Gastrocnemius medialis (tissue), 4 donors: ENCODE measurements around the gene CDK17. TPM values are rescaled to one million over a fixed set of nuclear protein-coding genes. Genes with fewer than 3 reads are reported as not detected.

Source experiments
- ATAC-seq, 2 donors: fragments of 150-250 bp; one replicate each; pipeline ENCODE4 v1.9.1; 2016
- DNase-seq, 2 donors: peaks; one replicate each; pipeline ENCODE4 v3.0.0-alpha.2; 2019
- H3K27ac ChIP-seq, 4 donors: fragments of 200-600 bp; sonication (generic); 1 replicate in 1 of 4; 2 replicates in 3 of 4; pipeline ENCODE4 v1.5.1; 2016 to 2018; ENCODE audit warnings: mild to moderate bottlenecking in 2 of 4, moderate library complexity in 1 of 4
- H3K27me3 ChIP-seq, 3 donors: fragments of 200-600 bp; sonication (generic) in 2 of 3; 1 replicate in 1 of 3; 2 replicates in 2 of 3; pipeline versions ENCODE4 v1.5.1 to v1.6.0; 2016 to 2019; ENCODE audit warnings: mild to moderate bottlenecking in 1 of 3, moderate library complexity in 1 of 3
- H3K36me3 ChIP-seq, 2 donors: fragments of 200-600 bp; sonication (generic) in 1 of 2; one replicate each; pipeline ENCODE4 v1.5.1; 2017 to 2018
- H3K4me1 ChIP-seq, 2 donors: fragments of 200-600 bp; sonication (generic) in 1 of 2; one replicate each; pipeline ENCODE4 v1.5.1; 2016 to 2017; ENCODE audit warnings: mild to moderate bottlenecking in 2 of 2
- H3K4me3 ChIP-seq, 4 donors: fragments of 200-600 bp; sonication (generic) in 3 of 4; 1 replicate in 1 of 4; 2 replicates in 3 of 4; pipeline ENCODE4 v1.5.1; 2016 to 2019; ENCODE audit warnings: mild to moderate bottlenecking in 2 of 4
- H3K9me3 ChIP-seq, 3 donors: fragments of 200-600 bp; sonication (generic) in 2 of 3; 1 replicate in 1 of 3; 2 replicates in 2 of 3; pipeline ENCODE4 v1.5.1; 2016 to 2019
- POLR2A ChIP-seq, 2 donors: fragments of 450-650 bp; IDR thresholded peaks; one replicate each; pipeline ENCODE4 v1.6.1; 2017; ENCODE audit warnings: antibody characterized with exemption in 2 of 2, mild to moderate bottlenecking in 2 of 2, moderate library complexity in 2 of 2
- in situ Hi-C, 4 donors: fragments of 200-750 bp; cut with MboI; loops; one replicate each; pipeline versions ENCODE4 v1.15.0 to v1.8.0; 2017; ENCODE audit warnings: low sequenced_read_pairs in 4 of 4
- intact Hi-C: fragments of 100-400 bp; cut with DNase I; formaldehyde crosslinking; loops from one replicate; pipeline ENCODE4 v1.15.1; 2023; ENCODE audit warnings: low total_unique reads
- total RNA-seq, 4 donors: library from RNA; depleted of rRNA; stranded (reverse); fragments of >200 nt; gene quantifications; one replicate each; pipeline versions ENCODE4 v1.1.0 to v1.2.3, GENCODE V29; 2016
- TF ChIP-seq, protein P1 (sequence below), 5 experiments: fragments of 450-650 bp in 3 of 5; fragments of 200-600 bp in 2 of 5; sonication (generic) in 2 of 5; IDR thresholded peaks in 4 of 5; conservative IDR thresholded peaks in 1 of 5; 1 replicate in 4 of 5; 2 replicates in 1 of 5; pipeline ENCODE4 v1.5.1; 2016 to 2019; ENCODE audit warnings: antibody characterized with exemption in 5 of 5, mild to moderate bottlenecking in 3 of 5, moderate library complexity in 3 of 5

Gene CDK17
- total RNA-seq, 4 donors from 2014 or later, result 10.9 to 25.1 (median 20.9) TPM

DNA sequence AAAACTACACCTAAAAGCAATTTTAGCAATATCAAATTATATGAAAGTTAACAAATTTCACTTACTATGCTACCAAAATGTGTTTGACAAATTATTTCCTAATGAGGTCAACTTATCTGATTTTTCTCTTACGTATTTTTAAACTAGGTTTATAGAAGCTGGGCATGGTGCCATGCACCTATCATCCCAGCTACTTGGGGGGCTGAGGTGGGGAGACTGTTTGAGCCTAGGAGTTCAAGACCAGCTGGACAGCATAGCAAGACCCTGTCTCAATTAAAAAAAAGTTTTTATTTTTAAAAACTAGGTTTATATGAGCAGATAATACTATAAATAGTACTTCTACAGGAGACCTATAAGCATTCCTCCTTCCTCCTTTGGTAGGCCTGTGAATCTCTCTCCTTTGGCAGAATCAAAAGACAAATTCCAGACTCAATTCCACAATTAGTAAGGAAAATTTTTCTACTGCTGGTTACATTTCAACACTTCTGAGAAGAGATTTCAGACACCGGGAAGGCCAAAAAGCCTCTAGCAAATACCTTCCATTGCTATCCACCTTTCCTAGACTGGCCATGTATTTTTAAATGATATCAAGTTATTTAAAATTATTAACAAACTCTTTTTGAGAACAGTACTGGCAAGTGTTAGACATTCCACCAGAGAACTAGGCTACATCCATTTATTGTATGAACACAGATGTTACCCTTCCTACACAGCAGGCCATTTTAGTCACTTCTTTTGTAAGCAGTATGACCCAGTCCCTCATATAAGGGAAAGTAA is 34.4 kb downstream of the CDK17 start:
- in situ Hi-C loops, result no loop called here
- TF ChIP-seq, protein P1, sequence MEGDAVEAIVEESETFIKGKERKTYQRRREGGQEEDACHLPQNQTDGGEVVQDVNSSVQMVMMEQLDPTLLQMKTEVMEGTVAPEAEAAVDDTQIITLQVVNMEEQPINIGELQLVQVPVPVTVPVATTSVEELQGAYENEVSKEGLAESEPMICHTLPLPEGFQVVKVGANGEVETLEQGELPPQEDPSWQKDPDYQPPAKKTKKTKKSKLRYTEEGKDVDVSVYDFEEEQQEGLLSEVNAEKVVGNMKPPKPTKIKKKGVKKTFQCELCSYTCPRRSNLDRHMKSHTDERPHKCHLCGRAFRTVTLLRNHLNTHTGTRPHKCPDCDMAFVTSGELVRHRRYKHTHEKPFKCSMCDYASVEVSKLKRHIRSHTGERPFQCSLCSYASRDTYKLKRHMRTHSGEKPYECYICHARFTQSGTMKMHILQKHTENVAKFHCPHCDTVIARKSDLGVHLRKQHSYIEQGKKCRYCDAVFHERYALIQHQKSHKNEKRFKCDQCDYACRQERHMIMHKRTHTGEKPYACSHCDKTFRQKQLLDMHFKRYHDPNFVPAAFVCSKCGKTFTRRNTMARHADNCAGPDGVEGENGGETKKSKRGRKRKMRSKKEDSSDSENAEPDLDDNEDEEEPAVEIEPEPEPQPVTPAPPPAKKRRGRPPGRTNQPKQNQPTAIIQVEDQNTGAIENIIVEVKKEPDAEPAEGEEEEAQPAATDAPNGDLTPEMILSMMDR (IDR thresholded peaks at IDR 0.05 in 4 of 5, conservative IDR thresholded peaks at IDR 0.05 in 1 of 5), result no peak
- TF ChIP-seq POLR2A (IDR thresholded peaks at IDR 0.05), result no peak
- Histone ChIP-seq H3K27ac (peak overlapping the region in 1 of 4 donors; percentile 16), H3K9me3 (no peaks in the 10 kb centered on the region), H3K4me1 (peaks cover 20 to 48% of the 10 kb centered on the region in 2 donors), H3K4me3 (no peak overlapping the region), H3K27me3 (no peaks in the 10 kb centered on the region), H3K36me3 (no peaks in the 10 kb centered on the region)
- intact Hi-C loops, result no loop called here
- DNase-seq (no peak), ATAC-seq (no peak)

DNA sequence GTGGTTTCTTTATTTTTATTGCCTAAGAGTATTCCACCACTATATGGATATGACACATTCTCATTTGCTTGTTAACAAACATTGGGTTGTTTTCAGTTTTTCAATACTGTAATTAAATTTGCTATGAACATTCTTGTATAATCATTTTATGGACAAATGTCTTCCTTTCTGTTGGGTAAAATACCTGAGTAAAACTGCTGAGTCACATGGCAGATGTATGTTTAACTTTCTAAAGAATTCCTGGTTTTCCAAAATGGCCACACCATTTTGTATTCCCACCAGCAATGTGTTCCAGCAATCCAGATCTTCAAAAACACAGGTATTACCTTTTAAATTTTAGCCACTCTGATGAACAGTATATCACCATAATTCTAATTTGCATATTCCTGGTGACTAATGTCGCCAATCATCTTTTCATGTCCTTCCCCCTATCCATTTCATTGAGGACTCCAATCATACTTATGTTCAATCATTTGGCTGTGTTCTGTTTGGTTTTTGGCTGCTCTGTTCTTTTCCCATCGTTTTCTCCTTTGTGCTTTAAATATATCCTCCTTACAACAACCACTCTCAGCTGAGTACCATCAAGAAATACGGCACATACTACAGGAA is 36.0 kb downstream of the CDK17 start:
- no peaks in the 10 kb centered on the region for H3K27me3 ChIP-seq

DNA sequence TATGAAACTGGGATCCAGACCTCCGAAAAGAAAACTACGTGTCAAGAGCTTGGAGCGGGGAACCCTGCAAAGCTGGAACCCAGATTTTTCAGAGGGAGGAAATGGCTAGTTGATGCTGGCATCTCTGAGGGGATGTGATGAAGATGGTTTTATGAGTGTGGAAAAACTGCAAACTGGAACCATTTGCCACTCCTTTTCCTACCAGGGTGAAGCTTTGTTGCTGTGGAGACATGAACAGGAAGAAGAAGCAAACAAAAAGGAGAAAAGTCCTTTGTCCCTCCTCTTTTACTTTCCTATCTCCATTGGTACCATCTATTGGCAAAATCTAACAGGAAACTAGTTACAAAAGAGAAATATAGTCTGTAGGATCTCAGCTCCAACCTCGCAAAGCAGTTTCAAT is 39.2 kb downstream of the CDK17 start:
- intact Hi-C loops (no loop called here), in situ Hi-C loops (no loop called here)
- ATAC-seq (no peak), DNase-seq (no peak)
- Histone ChIP-seq H3K36me3 (no peaks in the 10 kb centered on the region), H3K9me3 (no peaks in the 10 kb centered on the region), H3K27me3 (no peaks in the 10 kb centered on the region), H3K4me1 (peaks cover 30 to 44% of the 10 kb centered on the region in 2 donors), H3K4me3 (no peak overlapping the region), H3K27ac (no peak overlapping the region)
- TF ChIP-seq, protein P1 (IDR thresholded peaks at IDR 0.05 in 4 of 5, conservative IDR thresholded peaks at IDR 0.05 in 1 of 5), result no peak
- no peak for TF ChIP-seq POLR2A (IDR thresholded peaks at IDR 0.05)

More for the DNA sequence above, 36.0 kb downstream of the CDK17 start:
- Histone ChIP-seq H3K27ac (no peak overlapping the region), H3K36me3 (no peaks in the 10 kb centered on the region), H3K4me1 (peaks cover 24 to 48% of the 10 kb centered on the region in 2 donors), H3K4me3 (no peak overlapping the region), H3K9me3 (no peaks in the 10 kb centered on the region)
- TF ChIP-seq POLR2A (IDR thresholded peaks at IDR 0.05), result no peak
- TF ChIP-seq, protein P1 (IDR thresholded peaks at IDR 0.05 in 4 of 5, conservative IDR thresholded peaks at IDR 0.05 in 1 of 5), result no peak
- ATAC-seq, result no peak
- DNase-seq, result no peak
- intact Hi-C loops (no loop called here), in situ Hi-C loops (no loop called here)

DNA sequence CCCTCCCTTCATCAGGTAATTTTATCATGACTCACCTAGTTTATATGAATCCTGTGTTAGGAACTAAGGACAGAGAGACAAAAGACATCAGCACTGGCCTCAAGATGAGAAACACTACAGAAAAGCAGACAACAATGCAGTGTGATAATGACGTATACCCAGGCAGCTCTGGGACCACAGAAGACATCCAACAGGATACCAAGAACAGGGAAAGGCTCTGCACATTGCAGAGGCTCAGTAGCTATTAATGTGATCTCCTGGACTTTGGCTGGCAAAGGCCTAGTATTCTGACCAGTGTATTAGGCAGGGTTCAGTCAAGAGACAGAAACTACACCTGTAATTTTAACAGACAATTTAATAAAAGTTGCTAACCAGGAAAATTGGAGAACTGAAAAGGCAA is 39.7 kb downstream of the CDK17 start:
- intact Hi-C loops (no loop called here), in situ Hi-C loops (no loop called here)
- Histone ChIP-seq H3K36me3 (no peaks in the 10 kb centered on the region), H3K4me3 (no peak overlapping the region), H3K27ac (no peak overlapping the region), H3K9me3 (no peaks in the 10 kb centered on the region), H3K27me3 (no peaks in the 10 kb centered on the region), H3K4me1 (peaks cover 29 to 43% of the 10 kb centered on the region in 2 donors)
- ATAC-seq, result no peak
- TF ChIP-seq, protein P1 (IDR thresholded peaks at IDR 0.05 in 4 of 5, conservative IDR thresholded peaks at IDR 0.05 in 1 of 5), result no peak
- TF ChIP-seq POLR2A (IDR thresholded peaks at IDR 0.05), result no peak
- no peak for DNase-seq
